ENCODE measurements around the gene MAP3K20. TPM values are rescaled to one million over a fixed set of nuclear protein-coding genes. Genes with fewer than 3 reads are reported as not detected.

The MAP3K20 gene
- total and polyA plus RNA-seq, 2 experiments from 2014 or later: 7.6 to 9.6 TPM

- Mint-ChIP-seq H3K27me3 (ENCODE audit: insufficient read depth, low read depth, poor library complexity) (peaks cover 12% of the 10 kb centered on the region), H3K4me1 (no peaks in the 10 kb centered on the region), H3K9me3 (peaks cover 84% of the 10 kb centered on the region), H3K36me3 (ENCODE audit: low read depth) (peaks cover 73% of the 10 kb centered on the region), H3K4me3 (no peak overlapping the region), H3K27ac (no peak overlapping the region)
- no peaks in the 10 kb centered on the region for H3F3A ChIP-seq (replicated peaks; ENCODE audit: low read depth)
- H2AFZ ChIP-seq: no peak overlapping the region
- peaks cover 30% of the 10 kb centered on the region for H3K36me3 ChIP-seq (ENCODE audit: insufficient read depth)
- H3K9me2 ChIP-seq (ENCODE audit: insufficient read depth): no peaks in the 10 kb centered on the region
- no peak overlapping the region for H3K4me2 ChIP-seq
- no peak overlapping the region for H3K27ac ChIP-seq (ENCODE audit: low read depth)
- no peaks in the 10 kb centered on the region for H3K4me1 ChIP-seq (ENCODE audit: insufficient read depth)
- H3K4me3 ChIP-seq: no peak overlapping the region
- no peaks in the 10 kb centered on the region for H3K27me3 ChIP-seq (ENCODE audit: insufficient read depth)
- TF ChIP-seq REST (IDR thresholded peaks at IDR 0.05; ENCODE audit: unreplicated experiment) (no peak), ZNF462 (CRISPR knock-in tag; IDR thresholded peaks at IDR 0.05) (no peak), POLR2AphosphoS5 (IDR thresholded peaks at IDR 0.05; ENCODE audit: low read depth) (no peak), ZNF331 (CRISPR knock-in tag; IDR thresholded peaks at IDR 0.05; ENCODE audit: low read depth) (no peak), STAT1 (IDR thresholded peaks at IDR 0.05; ENCODE audit: unreplicated experiment) (no peak), CTCF (conservative IDR thresholded peaks at IDR 0.05; ENCODE audit: low read depth in 2 of 2) (no peak), NANOG (IDR thresholded peaks at IDR 0.05; ENCODE audit: borderline replicate concordance) (no peak), JUNB (IDR thresholded peaks at IDR 0.05; ENCODE audit: unreplicated experiment) (no peak), ETS1 (IDR thresholded peaks at IDR 0.05) (no peak), ZNF114 (CRISPR knock-in tag; IDR thresholded peaks at IDR 0.05) (no peak)
- no peaks in the 10 kb centered on the region for H3K79me2 ChIP-seq (replicated peaks; ENCODE audit: insufficient read depth)
- H4K20me1 ChIP-seq (replicated peaks; ENCODE audit: insufficient read depth): no peaks in the 10 kb centered on the region
- DNase-seq (ENCODE audit: low spot score) (no peak), ATAC-seq (no peak)
Observed at GRCh38 chr2:173296235-173296634, 220.6 kb downstream of the MAP3K20 start.
